Calu3 (cell line): ENCODE measurements around the gene TMEM91. TPM values are rescaled to one million over a fixed set of nuclear protein-coding genes. Genes with fewer than 3 reads are reported as not detected.
A peak's percentile ranks its signal among the peaks of the same experiment; 100 is the strongest.

Source experiments
- BruUV-seq: library from RNA; stranded (reverse); fragments of 400-500 nt; replicated peaks from 2 replicates; lab custom pipeline; 2021; lab: Mats Ljungman, UMichigan
- CTCF ChIA-PET: fragments of 300-600 bp; sonication (Branson Sonifier 250); formaldehyde crosslinking; loops from one replicate; lab custom pipeline; 2022; ENCODE audit warnings: antibody characterized with exemption; lab: Charles Lee
- DNase-seq: peaks from one replicate; pipeline ENCODE4 v3.0.0; 2022
- H3K27ac Mint-ChIP-seq: one replicate; pipeline ENCODE4 v1.8.0; 2022; ENCODE audit warnings: mixed read lengths; ENCODE audit not compliant: unreplicated experiment
- H3K27me3 Mint-ChIP-seq: one replicate; pipeline ENCODE4 v1.8.0; 2022; ENCODE audit warnings: mixed read lengths; ENCODE audit not compliant: unreplicated experiment
- H3K36me3 Mint-ChIP-seq: one replicate; pipeline ENCODE4 v1.8.0; 2022; ENCODE audit warnings: mild to moderate bottlenecking, moderate library complexity, mixed read lengths; ENCODE audit not compliant: insufficient read depth, unreplicated experiment
- H3K4me1 Mint-ChIP-seq: one replicate; pipeline ENCODE4 v1.8.0; 2022; ENCODE audit warnings: mild to moderate bottlenecking, low read depth, mixed read lengths; ENCODE audit not compliant: unreplicated experiment
- H3K4me3 Mint-ChIP-seq: one replicate; pipeline ENCODE4 v1.8.0; 2022; ENCODE audit warnings: mild to moderate bottlenecking, low read depth, moderate library complexity, mixed read lengths; ENCODE audit not compliant: unreplicated experiment
- H3K9me3 Mint-ChIP-seq: one replicate; pipeline ENCODE4 v1.8.0; 2022; ENCODE audit warnings: low read depth, mixed read lengths; ENCODE audit not compliant: unreplicated experiment
- intact Hi-C: fragments of 100-400 bp; cut with micrococcal nuclease; formaldehyde crosslinking; loops from one replicate; pipeline ENCODE4 v1.10.0; 2022; ENCODE audit not compliant: unreplicated experiment
- total RNA-seq: library from RNA; stranded (reverse); gene quantifications from 2 replicates; pipeline ENCODE4 v1.2.3, GENCODE V29; 2022
- TF ChIP-seq, protein P1 (sequence below): fragments of 200-600 bp; IDR thresholded peaks from one replicate; pipeline ENCODE4 v1.8.0; 2022; ENCODE audit warnings: antibody characterized with exemption; ENCODE audit not compliant: unreplicated experiment

The TMEM91 gene
- total RNA-seq, 1 experiment from 2014 or later: 3.9 TPM

DNA sequence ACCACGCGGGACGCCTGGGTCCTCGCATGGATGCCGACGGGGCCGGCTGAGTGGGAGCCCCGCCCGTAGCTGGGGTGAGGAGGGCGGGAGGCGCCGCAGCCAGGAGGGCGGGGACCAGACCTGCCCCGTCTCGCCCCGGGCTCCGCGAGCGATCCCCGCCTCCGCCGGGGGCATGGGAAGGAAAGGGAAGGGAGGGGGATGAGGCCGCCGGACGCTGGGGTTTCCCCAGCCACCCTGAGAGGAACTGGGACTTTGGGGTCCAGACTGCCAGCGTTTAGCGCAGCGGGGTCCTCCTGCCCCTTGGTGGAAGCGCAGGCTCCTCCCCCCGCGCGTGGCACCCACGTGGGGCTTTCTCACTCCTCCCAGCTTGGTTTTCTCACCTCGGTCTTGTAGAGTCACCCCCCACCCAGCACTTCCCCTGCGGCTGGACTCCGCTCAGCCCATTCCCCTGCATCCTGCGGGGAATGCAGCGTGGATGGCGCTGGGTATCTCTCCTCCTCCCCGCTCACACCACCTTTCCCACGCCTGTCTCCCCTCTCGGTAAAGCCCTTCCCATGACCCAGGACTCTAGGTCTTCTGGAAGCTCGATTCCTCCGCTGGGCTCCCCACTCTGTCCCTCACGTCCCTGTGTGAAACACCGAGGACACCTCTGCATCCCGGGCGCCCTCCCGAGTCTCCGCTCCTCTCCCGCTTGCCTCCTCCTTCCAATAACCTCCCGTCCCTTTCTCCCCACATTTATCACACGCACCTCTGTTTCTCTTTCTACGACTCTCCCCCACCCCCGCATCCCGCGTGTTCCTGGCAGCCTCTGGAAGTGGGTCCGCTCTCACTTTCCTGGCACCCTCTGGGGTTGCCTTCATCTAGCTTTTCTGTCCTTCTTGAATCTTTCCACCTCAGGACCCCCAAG, 24.7 kb upstream of the TMEM91 start:
- Mint-ChIP-seq H3K36me3 (peaks cover 42% of the 10 kb centered on the region), H3K27me3 (no peaks in the 10 kb centered on the region), H3K4me3 (peak overlapping the region; percentile 89), H3K27ac (peak overlapping the region; percentile 69), H3K4me1 (peaks cover 21% of the 10 kb centered on the region), H3K9me3 (no peaks in the 10 kb centered on the region)
- BruUV-seq: no TSS peak
- DNase-seq: peak; percentile 75
- TF ChIP-seq, protein P1, sequence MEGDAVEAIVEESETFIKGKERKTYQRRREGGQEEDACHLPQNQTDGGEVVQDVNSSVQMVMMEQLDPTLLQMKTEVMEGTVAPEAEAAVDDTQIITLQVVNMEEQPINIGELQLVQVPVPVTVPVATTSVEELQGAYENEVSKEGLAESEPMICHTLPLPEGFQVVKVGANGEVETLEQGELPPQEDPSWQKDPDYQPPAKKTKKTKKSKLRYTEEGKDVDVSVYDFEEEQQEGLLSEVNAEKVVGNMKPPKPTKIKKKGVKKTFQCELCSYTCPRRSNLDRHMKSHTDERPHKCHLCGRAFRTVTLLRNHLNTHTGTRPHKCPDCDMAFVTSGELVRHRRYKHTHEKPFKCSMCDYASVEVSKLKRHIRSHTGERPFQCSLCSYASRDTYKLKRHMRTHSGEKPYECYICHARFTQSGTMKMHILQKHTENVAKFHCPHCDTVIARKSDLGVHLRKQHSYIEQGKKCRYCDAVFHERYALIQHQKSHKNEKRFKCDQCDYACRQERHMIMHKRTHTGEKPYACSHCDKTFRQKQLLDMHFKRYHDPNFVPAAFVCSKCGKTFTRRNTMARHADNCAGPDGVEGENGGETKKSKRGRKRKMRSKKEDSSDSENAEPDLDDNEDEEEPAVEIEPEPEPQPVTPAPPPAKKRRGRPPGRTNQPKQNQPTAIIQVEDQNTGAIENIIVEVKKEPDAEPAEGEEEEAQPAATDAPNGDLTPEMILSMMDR: no peak
- intact Hi-C loops: loop anchor here (10.0 kb wide), 1 partner anchor 83 kb away; the partner anchor contains the start of gene DMAC2
- CTCF ChIA-PET: interaction anchor here (0.5 to 3.4 kb wide), 11 partner anchors 11 to 1640 kb away, joined by 3 to 23 read pairs (median 5); partner anchors contain the start of gene B9D2

DNA sequence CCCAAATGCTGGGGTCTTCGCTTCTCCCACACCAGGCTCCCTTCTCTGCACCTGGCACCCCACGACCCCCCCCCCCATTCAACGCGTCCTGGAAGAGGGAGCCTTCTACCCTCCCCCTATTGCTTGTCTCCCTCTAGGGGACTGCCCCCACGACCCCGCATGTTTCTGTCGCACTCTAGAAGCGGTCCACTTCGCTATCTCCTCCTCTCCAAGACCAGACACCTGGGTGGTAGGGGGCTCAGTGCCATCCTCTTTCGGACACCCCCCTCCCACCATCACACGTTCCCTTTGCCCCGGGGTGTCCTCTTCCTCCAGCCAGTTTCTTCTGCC, 24.1 kb upstream of the TMEM91 start:
- intact Hi-C loops: loop anchor here (10.0 kb wide), 1 partner anchor 83 kb away; the partner anchor contains the start of gene DMAC2
- TF ChIP-seq, protein P1: no peak
- Mint-ChIP-seq H3K27me3 (no peaks in the 10 kb centered on the region), H3K36me3 (peaks cover 42% of the 10 kb centered on the region), H3K4me3 (peak overlapping the region; percentile 89), H3K9me3 (no peaks in the 10 kb centered on the region), H3K4me1 (peaks cover 21% of the 10 kb centered on the region), H3K27ac (peak overlapping the region; percentile 69)
- CTCF ChIA-PET: interaction anchor here (0.6 to 3.4 kb wide), 13 partner anchors 10 to 1640 kb away, joined by 3 to 23 read pairs (median 5); partner anchors contain the start of gene B9D2
- BruUV-seq: no TSS peak
- DNase-seq: no peak

DNA sequence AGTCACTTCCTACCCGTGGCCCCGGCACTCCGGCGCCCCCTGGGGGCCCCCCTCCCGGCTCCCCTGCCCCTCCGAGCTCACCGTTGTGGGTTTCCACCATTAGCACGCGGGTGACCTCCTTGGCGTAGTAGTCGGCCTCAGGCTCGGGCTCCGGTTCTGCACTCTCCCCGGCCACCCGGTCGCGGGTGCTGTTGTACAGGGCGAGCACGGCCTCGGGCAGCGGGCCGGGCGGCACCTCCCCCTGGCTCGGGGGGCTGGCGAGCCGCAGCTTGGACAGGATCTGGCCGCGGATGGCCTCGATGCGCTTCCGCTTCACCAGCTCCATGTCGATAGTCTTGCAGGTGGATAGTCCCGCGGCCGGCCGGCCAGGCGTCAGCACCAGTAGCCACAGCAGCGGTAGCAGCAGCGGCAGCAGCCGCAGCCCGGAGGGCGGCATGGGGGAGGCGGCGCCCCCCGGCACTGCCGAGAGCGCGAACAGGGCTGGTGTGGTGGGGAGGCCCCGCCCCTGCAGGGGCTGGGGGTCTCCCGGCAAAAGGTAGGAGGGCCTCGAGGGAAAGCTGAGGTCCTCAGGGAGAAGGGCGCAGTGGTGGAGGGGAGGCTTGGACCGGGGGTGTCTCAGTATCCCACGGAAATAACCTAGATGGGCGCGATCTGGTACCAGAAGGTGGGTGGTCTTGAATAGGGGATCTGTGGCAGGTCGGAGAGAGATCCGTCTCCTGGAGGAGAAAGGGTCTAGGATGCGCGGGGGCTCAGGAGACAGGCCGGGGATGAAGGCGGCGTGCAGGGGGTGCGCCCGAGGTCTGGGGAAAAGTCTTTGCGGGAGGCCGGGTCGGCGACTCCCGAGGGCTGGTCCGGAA, 23.5 kb upstream of the TMEM91 start:
- TF ChIP-seq, protein P1: peak; percentile 82
- BruUV-seq: no TSS peak
- peak overlapping the region; percentile 89 for H3K4me3 Mint-ChIP-seq
- no peaks in the 10 kb centered on the region for H3K9me3 Mint-ChIP-seq
- peak overlapping the region; percentile 69 for H3K27ac Mint-ChIP-seq
- H3K36me3 Mint-ChIP-seq: peaks cover 42% of the 10 kb centered on the region
- DNase-seq: peak; percentile 90
- peaks cover 21% of the 10 kb centered on the region for H3K4me1 Mint-ChIP-seq
- CTCF ChIA-PET: interaction anchor here (0.6 to 3.4 kb wide), 12 partner anchors 10 to 1639 kb away, joined by 3 to 23 read pairs (median 5); partner anchors contain the start of gene B9D2
- H3K27me3 Mint-ChIP-seq: no peaks in the 10 kb centered on the region
- intact Hi-C loops: loop anchor here (10.0 kb wide), 1 partner anchor 82 kb away; the partner anchor contains the start of gene DMAC2
